HG02840 (cell line): Measurements from ENCODE around the gene SPANXD.
"Not testable (repeated sequence)": the region's sequence is repeated elsewhere in the genome, so short reads cannot be mapped to it uniquely, and the experiment has no call there.

Experiments used
- ATAC-seq: cut with Tn5 transposase; IDR thresholded peaks from one replicate; pipeline ENCODE4 v1.9.1; 2021; ENCODE audit warnings: mild to moderate bottlenecking, moderate library complexity, moderate number of reproducible peaks; ENCODE audit not compliant: unreplicated experiment, low FRiP score

The SPANXD gene

GRCh38 chrX:141698639-141699038 lies at the start of gene SPANXD:
TSS of gene SPANXD (minus strand) at chrX:141698739. CDS start at chrX:141698405, 334 bp downstream.
- ATAC-seq = not testable (repeated sequence)

GRCh38 chrX:141742666-141743065 lies 44.1 kb upstream of the SPANXD start:
- ATAC-seq = no peak

GRCh38 chrX:141736656-141737055 lies 38.1 kb upstream of the SPANXD start:
- no peak for ATAC-seq

- ATAC-seq = no peak
Observed at GRCh38 chrX:141733371-141733770, 34.8 kb upstream of the SPANXD start.

- no peak for ATAC-seq
Observed at GRCh38 chrX:141732031-141732430, 33.5 kb upstream of the SPANXD start.

GRCh38 chrX:141724186-141724585 lies 25.6 kb upstream of the SPANXD start:
- ATAC-seq = no peak

GRCh38 chrX:141714680-141715079 lies 16.1 kb upstream of the SPANXD start:
- ATAC-seq = no peak

GRCh38 chrX:141701072-141701471 lies 2.5 kb upstream of the SPANXD start:
- ATAC-seq = no peak

- no peak for ATAC-seq
Observed at GRCh38 chrX:141673946-141674345, 24.6 kb downstream of the SPANXD start.

GRCh38 chrX:141669689-141670088 lies 28.9 kb downstream of the SPANXD start:
- ATAC-seq = no peak

GRCh38 chrX:141668371-141668770 lies 30.2 kb downstream of the SPANXD start:
- ATAC-seq = no peak

GRCh38 chrX:141662781-141663180 lies 35.8 kb downstream of the SPANXD start:
- ATAC-seq = no peak

GRCh38 chrX:141652286-141652685 lies 46.3 kb downstream of the SPANXD start:
- no peak for ATAC-seq
